NCI-H1694 treated with DMSO at 0.1 percent for 48 hours (cell line): Measurements from ENCODE around the gene PDE2A.

Experiments
- DNase-seq: peaks from one replicate; lab custom pipeline; 2025; lab: John Stamatoyannopoulos, UW

Gene PDE2A

DNA sequence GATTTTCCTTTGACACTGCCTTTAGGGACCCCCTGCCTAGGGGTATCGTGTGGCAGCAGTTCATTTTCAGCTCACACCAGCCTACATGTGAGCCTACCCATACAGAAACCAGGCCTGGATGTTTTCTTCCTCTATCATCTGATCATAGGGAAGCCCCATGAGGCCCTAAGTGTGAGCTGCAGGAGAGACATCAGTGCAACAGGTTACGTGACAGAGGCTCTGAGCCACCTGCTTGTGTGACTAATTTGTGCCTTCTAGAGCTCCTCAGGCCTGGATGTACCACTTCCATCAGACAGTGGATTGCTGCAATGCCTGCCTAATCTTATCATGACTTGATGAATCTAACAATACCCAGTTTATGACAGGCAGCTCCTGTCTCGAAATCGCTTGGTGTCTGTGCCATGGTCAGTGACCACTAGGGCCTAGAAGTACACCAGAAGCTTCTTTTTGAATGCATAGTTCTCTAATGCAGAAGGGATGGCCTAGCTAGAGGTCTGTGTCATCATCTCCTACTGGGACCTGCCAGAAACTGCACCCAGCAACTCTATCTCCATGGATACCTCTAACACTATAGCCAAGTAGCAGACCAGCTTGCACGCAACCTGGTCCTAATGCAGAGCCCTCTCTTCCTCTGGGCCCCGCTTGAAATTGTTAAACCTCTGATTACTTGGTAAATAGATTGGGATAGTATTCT, 130.2 kb downstream of the PDE2A start:
- no peak for DNase-seq

DNA sequence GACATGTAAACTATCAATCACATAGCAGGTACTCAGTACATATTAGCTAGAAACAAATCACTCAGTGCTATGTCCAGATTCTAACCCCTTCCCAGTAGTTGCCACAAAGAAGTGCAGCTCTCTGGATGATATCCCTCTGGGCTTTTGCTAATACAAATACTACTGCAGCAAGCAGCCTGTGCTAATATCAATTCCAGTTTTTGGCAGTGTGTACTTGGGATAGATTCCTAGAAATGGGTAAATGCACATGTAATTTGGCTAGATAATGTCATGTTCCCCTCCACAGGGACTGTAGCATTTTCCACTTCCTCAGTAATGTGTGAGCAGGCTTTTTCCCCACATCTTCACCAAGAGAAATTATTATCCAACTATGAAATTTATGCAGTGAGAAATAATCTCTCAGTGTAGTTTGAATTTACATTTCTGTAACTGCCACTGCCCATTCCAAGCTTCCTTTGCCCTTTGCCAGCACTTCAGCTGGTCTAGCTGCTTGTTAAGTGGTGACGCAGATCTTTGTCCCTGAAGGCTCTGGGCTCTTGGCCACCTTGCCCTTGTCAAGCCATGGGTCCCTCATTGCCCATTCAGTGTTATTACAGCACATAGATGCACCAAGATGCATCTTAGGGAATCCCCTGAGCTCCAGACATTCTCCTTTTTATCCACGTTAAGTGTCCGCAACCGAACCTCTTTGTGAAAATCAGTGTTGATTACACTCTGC, 132.8 kb downstream of the PDE2A start:
- DNase-seq: no peak

GRCh38 chr11:72537051-72537450, 137.2 kb downstream of the PDE2A start:
- DNase-seq: no peak

GRCh38 chr11:72535194-72535547, 139.1 kb downstream of the PDE2A start:
- no peak for DNase-seq

GRCh38 chr11:72534371-72535193, 139.6 kb downstream of the PDE2A start:
- no peak for DNase-seq

- no peak for DNase-seq
Measured at GRCh38 chr11:72529068-72529467, 145.2 kb downstream of the PDE2A start.

- no peak for DNase-seq
Measured at GRCh38 chr11:72528121-72528520, 146.1 kb downstream of the PDE2A start.
